Activated CD8-positive, alpha-beta T cell treated with anti-CD3 and anti-CD28 coated beads for 36 hours (primary cell): ENCODE data around the gene COL9A2. TPM values are rescaled to one million over a fixed set of nuclear protein-coding genes. Genes with fewer than 3 reads are reported as not detected.

ENCODE experiments used
- ATAC-seq: fragments of 200-7000 bp; cut with Tn5 transposase; one replicate; pipeline ENCODE4 v1.10.0; 2021; ENCODE audit warnings: mild to moderate bottlenecking, moderate library complexity
- CTCF ChIA-PET: fragments of 350-600 bp; sonication (Branson Sonifier 250); formaldehyde crosslinking; loops from one replicate; lab custom pipeline; 2021; ENCODE audit warnings: antibody characterized with exemption; lab: Charles Lee
- POLR2A ChIA-PET: fragments of 350-600 bp; sonication (Branson Sonifier 250); formaldehyde crosslinking; loops from one replicate; lab custom pipeline; 2021; ENCODE audit warnings: antibody characterized with exemption; lab: Charles Lee
- DNase-seq: peaks from one replicate; pipeline ENCODE4 v3.0.0-alpha.2; 2020
- H3K27ac Mint-ChIP-seq: one replicate; pipeline ENCODE4 v1.8.0; 2021; ENCODE audit warnings: mild to moderate bottlenecking, mixed read lengths
- H3K27me3 Mint-ChIP-seq: one replicate; pipeline ENCODE4 v1.8.0; 2021; ENCODE audit warnings: mixed read lengths
- H3K36me3 Mint-ChIP-seq: one replicate; pipeline ENCODE4 v1.8.0; 2021; ENCODE audit warnings: low read depth, mixed read lengths
- H3K4me1 Mint-ChIP-seq: one replicate; pipeline ENCODE4 v1.8.0; 2021; ENCODE audit warnings: low read depth, mixed read lengths
- H3K4me3 Mint-ChIP-seq: one replicate; pipeline ENCODE4 v1.8.0; 2021; ENCODE audit warnings: mild to moderate bottlenecking, moderate library complexity, mixed read lengths
- H3K9me3 Mint-ChIP-seq: one replicate; pipeline ENCODE4 v1.8.0; 2021; ENCODE audit warnings: mixed read lengths
- intact Hi-C: fragments of 100-400 bp; cut with micrococcal nuclease; formaldehyde crosslinking; loops from one replicate; pipeline ENCODE4 v1.10.0; 2022
- total RNA-seq, 2 experiments: library from RNA; stranded (reverse); gene quantifications; one replicate each; pipeline ENCODE4 v1.2.3, GENCODE V29; 2021
- TF ChIP-seq, protein P1 (sequence below): fragments of 200-600 bp; IDR thresholded peaks from one replicate; pipeline ENCODE4 v1.8.0; 2022; ENCODE audit warnings: antibody characterized with exemption, mild to moderate bottlenecking

The COL9A2 gene
- total RNA-seq, result 1 to 10 TPM; 4.3 to 5.4 TPM

GRCh38 chr1:40316595-40317393, at the start of gene COL9A2:
TSS of gene COL9A2 (minus strand) at chr1:40317286. CDS start at chr1:40317197, 89 bp downstream.
- H3K27ac Mint-ChIP-seq, result peak within 1 kb of the TSS; percentile 60
- TF ChIP-seq, protein P1, sequence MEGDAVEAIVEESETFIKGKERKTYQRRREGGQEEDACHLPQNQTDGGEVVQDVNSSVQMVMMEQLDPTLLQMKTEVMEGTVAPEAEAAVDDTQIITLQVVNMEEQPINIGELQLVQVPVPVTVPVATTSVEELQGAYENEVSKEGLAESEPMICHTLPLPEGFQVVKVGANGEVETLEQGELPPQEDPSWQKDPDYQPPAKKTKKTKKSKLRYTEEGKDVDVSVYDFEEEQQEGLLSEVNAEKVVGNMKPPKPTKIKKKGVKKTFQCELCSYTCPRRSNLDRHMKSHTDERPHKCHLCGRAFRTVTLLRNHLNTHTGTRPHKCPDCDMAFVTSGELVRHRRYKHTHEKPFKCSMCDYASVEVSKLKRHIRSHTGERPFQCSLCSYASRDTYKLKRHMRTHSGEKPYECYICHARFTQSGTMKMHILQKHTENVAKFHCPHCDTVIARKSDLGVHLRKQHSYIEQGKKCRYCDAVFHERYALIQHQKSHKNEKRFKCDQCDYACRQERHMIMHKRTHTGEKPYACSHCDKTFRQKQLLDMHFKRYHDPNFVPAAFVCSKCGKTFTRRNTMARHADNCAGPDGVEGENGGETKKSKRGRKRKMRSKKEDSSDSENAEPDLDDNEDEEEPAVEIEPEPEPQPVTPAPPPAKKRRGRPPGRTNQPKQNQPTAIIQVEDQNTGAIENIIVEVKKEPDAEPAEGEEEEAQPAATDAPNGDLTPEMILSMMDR, result no peak
- H3K9me3 Mint-ChIP-seq, result no peaks in the 10 kb centered on the region
- POLR2A ChIA-PET, result interaction anchor here (0.8 to 2.9 kb wide), 9 partner anchors 33 to 192 kb away, joined by 3 to 11 read pairs (median 4); partner anchors contain the start of genes EXO5 and ZMPSTE24
- intact Hi-C loops, result loop anchor here (10.0 kb wide), 2 partner anchors 88 to 162 kb away; no protein-coding TSS in a partner anchor
- CTCF ChIA-PET, result interaction anchor here (0.9 to 5.3 kb wide), 15 partner anchors 11 to 243 kb away, joined by 3 to 108 read pairs (median 7); partner anchors contain the start of gene RLF
- peak within 1 kb of the TSS; percentile 79 for H3K4me3 Mint-ChIP-seq
- peaks cover 31% of the 10 kb centered on the region for H3K4me1 Mint-ChIP-seq
- H3K36me3 Mint-ChIP-seq, result no peaks in the 10 kb centered on the region
- peaks cover 9% of the 10 kb centered on the region for H3K27me3 Mint-ChIP-seq
- DNase-seq (peak; percentile 78), ATAC-seq (peak; percentile 62)

GRCh38 chr1:40363721-40364120, 46.6 kb upstream of the COL9A2 start:
- CTCF ChIA-PET, result interaction anchor here (0.8 to 2.6 kb wide), 9 partner anchors 9 to 211 kb away, joined by 3 to 26 read pairs (median 6); partner anchors contain the start of gene SMAP2
- Mint-ChIP-seq H3K27ac (no peak overlapping the region), H3K27me3 (no peaks in the 10 kb centered on the region), H3K36me3 (no peaks in the 10 kb centered on the region), H3K4me1 (peaks cover 13% of the 10 kb centered on the region), H3K9me3 (no peaks in the 10 kb centered on the region), H3K4me3 (no peak overlapping the region)
- intact Hi-C loops, result no loop called here
- POLR2A ChIA-PET, result interaction anchor here (2.2 to 2.3 kb wide), 2 partner anchors 10 to 22 kb away, joined by 6 to 10 read pairs; partner anchors contain the start of gene SMAP2
- peak; percentile 68 for DNase-seq
- peak; percentile 99 for ATAC-seq
- TF ChIP-seq, protein P1, result peak; percentile 32

DNA sequence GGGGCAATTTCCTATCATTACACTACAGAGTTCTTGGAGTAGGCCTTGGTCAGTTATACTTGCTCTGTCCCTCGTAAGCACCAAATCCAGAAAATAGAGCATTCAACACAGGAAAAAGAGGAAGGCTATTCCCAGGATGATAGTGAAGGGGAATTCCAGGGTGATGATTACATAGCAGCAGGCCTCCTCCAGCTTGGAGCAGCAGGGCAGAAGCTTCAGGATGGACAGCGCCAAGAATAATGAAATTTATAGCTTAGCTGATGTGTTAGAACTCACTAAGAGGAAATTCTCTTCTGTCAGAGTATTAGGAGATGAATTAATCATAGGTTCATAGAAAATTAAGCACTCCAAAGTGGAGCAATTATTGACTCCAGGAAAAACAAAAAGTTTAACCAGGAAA, 45.6 kb upstream of the COL9A2 start:
- peaks cover 4% of the 10 kb centered on the region for H3K9me3 Mint-ChIP-seq
- no peaks in the 10 kb centered on the region for H3K27me3 Mint-ChIP-seq
- peaks cover 13% of the 10 kb centered on the region for H3K4me1 Mint-ChIP-seq
- ATAC-seq (no peak), DNase-seq (no peak)
- CTCF ChIA-PET, result interaction anchor here (0.9 to 1.5 kb wide), 3 partner anchors 21 to 210 kb away, joined by 3 to 6 read pairs (median 6); no protein-coding TSS in a partner anchor
- TF ChIP-seq, protein P1, result no peak
- POLR2A ChIA-PET, result no interaction called here
- H3K4me3 Mint-ChIP-seq, result no peak overlapping the region
- H3K27ac Mint-ChIP-seq, result no peak overlapping the region
- H3K36me3 Mint-ChIP-seq, result no peaks in the 10 kb centered on the region
- intact Hi-C loops, result no loop called here

DNA sequence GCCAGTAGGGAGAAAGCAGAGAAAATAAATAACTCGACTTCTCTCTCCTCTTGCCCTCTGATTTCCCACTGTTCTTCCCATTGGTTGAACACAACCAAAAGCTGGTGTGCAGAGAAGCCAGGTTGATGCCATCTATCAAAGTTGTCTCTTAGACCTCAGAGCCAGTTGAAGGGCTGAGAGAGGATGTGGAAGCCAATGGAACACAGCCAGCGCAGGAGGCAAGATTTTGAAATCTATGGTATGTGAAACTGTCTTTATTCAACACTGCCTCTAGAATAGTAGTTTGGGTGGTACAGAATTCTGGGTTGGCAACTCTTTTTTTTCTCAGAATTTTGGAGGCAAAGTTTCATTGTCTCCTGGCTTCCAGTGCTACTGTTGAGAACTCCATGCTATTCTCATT, 45.1 kb upstream of the COL9A2 start:
- Mint-ChIP-seq H3K36me3 (peaks cover 1% of the 10 kb centered on the region), H3K27ac (no peak overlapping the region), H3K27me3 (no peaks in the 10 kb centered on the region), H3K4me1 (peaks cover 13% of the 10 kb centered on the region), H3K9me3 (peaks cover 8% of the 10 kb centered on the region), H3K4me3 (no peak overlapping the region)
- no peak for ATAC-seq
- TF ChIP-seq, protein P1, result no peak
- intact Hi-C loops, result no loop called here
- CTCF ChIA-PET, result interaction anchor here (1.2 to 1.5 kb wide), 3 partner anchors 20 to 42 kb away, joined by 3 to 6 read pairs (median 6); no protein-coding TSS in a partner anchor
- DNase-seq, result no peak
- POLR2A ChIA-PET, result no interaction called here
